ENCODE data around the gene ZNF580. TPM values are rescaled to one million over a fixed set of nuclear protein-coding genes. Genes with fewer than 3 reads are reported as not detected.

Gene ZNF580
- total RNA-seq, 1 donor from 2014 or later = 2.0 TPM

- DNase-seq = peak; percentile 25
Observed at GRCh38 chr19:55679343-55680257, 38.8 kb downstream of the ZNF580 start.

GRCh38 chr19:55680339-55681130 lies 39.7 kb downstream of the ZNF580 start:
- no peak for DNase-seq

- no peak for DNase-seq
Observed at GRCh38 chr19:55681131-55682092, 40.6 kb downstream of the ZNF580 start.

GRCh38 chr19:55683449-55684261 lies 42.9 kb downstream of the ZNF580 start:
- no peak for DNase-seq

GRCh38 chr19:55684946-55685681 lies 44.3 kb downstream of the ZNF580 start:
- DNase-seq = no peak

- DNase-seq = no peak
Observed at GRCh38 chr19:55685776-55686175, 45.0 kb downstream of the ZNF580 start.

- no peak for DNase-seq
Observed at GRCh38 chr19:55686311-55687050, 45.7 kb downstream of the ZNF580 start.

GRCh38 chr19:55687281-55688201 lies 46.7 kb downstream of the ZNF580 start:
- no peak for DNase-seq

- no peak for DNase-seq
Observed at GRCh38 chr19:55688422-55689218, 47.8 kb downstream of the ZNF580 start.

- no peak for DNase-seq
Observed at GRCh38 chr19:55689411-55690108, 48.8 kb downstream of the ZNF580 start.

- no peak for DNase-seq
Observed at GRCh38 chr19:55690109-55690768, 49.4 kb downstream of the ZNF580 start.

GRCh38 chr19:55690769-55691545 lies 50.2 kb downstream of the ZNF580 start:
- DNase-seq = no peak

GRCh38 chr19:55691561-55692481 lies 51.0 kb downstream of the ZNF580 start:
- no peak for DNase-seq

- no peak for DNase-seq
Observed at GRCh38 chr19:55692681-55693081, 51.9 kb downstream of the ZNF580 start.

All from dermis blood vessel endothelial cell (primary cell).